Activated B cell treated with CpG ODN at 0.5 μM for 24 hours (primary cell): Measurements from ENCODE around the gene FAM9C. TPM values are rescaled to one million over a fixed set of nuclear protein-coding genes. Genes with fewer than 3 reads are reported as not detected.

Source experiments
- ATAC-seq: fragments of 200-7000 bp; cut with Tn5 transposase; one replicate; pipeline ENCODE4 v1.10.0; 2021; ENCODE audit warnings: low read depth, mild to moderate bottlenecking, moderate library complexity
- CTCF ChIA-PET: fragments of 350-600 bp; sonication (Branson Sonifier 250); formaldehyde crosslinking; loops from one replicate; lab custom pipeline; 2021; ENCODE audit warnings: antibody characterized with exemption; lab: Charles Lee
- POLR2A ChIA-PET: fragments of 350-600 bp; sonication (Branson Sonifier 250); formaldehyde crosslinking; loops from one replicate; lab custom pipeline; 2021; ENCODE audit warnings: antibody characterized with exemption; lab: Charles Lee
- DNase-seq: peaks from one replicate; pipeline ENCODE4 v3.0.0; 2022
- H3K27ac Mint-ChIP-seq: one replicate; pipeline ENCODE4 v1.8.0; 2020; ENCODE audit warnings: mixed read lengths
- H3K27me3 Mint-ChIP-seq: one replicate; pipeline ENCODE4 v1.8.0; 2021; ENCODE audit warnings: mixed read lengths
- H3K36me3 Mint-ChIP-seq: one replicate; pipeline ENCODE4 v1.8.0; 2021; ENCODE audit warnings: low read depth, mixed read lengths
- H3K4me1 Mint-ChIP-seq: one replicate; pipeline ENCODE4 v1.8.0; 2021; ENCODE audit warnings: mixed read lengths
- H3K4me3 Mint-ChIP-seq: one replicate; pipeline ENCODE4 v1.8.0; 2020; ENCODE audit warnings: mild to moderate bottlenecking, mixed read lengths
- H3K9me3 Mint-ChIP-seq: one replicate; pipeline ENCODE4 v1.8.0; 2020; ENCODE audit warnings: mixed read lengths
- intact Hi-C: fragments of 100-400 bp; cut with micrococcal nuclease; formaldehyde crosslinking; loops from one replicate; pipeline ENCODE4 v1.15.1; 2024
- total RNA-seq: library from RNA; stranded (reverse); gene quantifications from 2 replicates; pipeline ENCODE4 v1.2.3, GENCODE V29; 2022
- TF ChIP-seq, protein P1 (sequence below): fragments of 200-600 bp; IDR thresholded peaks from one replicate; pipeline ENCODE4 v1.8.0; 2022; ENCODE audit warnings: antibody characterized with exemption, mild to moderate bottlenecking

Gene FAM9C
- total RNA-seq, 1 donor from 2014 or later = not detected

DNA sequence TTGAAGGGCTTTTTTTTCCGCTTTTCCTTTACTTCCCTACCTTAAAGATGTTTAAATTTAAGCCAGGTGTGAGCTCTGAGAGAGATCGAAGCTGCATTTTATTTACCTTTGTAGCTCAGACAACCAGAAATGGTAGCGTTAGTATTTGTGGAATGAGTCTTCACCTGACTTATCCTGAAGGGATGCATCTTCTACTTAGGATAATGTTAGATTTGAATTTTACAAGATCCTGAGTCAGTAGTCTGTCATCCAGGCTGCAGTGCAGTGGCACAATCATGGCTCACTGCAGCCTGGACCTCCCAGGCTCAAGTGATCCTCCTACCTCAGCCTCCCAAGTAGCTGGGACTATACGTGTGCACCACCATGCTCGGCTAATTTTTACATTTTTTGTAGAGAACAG is 43.3 kb downstream of the FAM9C start:
- intact Hi-C loops = no loop called here
- ChIA-PET POLR2A (interaction anchor here (0.6 to 30.2 kb wide), 13 partner anchors 8 to 131 kb away, joined by 3 to 836 read pairs (median 10); partner anchors contain the start of gene TMSB4X), CTCF (interaction anchor here (1.0 to 4.3 kb wide), 6 partner anchors 50 to 487 kb away, joined by 3 to 29 read pairs (median 6); no protein-coding TSS in a partner anchor)
- H3K4me3 Mint-ChIP-seq = peak overlapping the region; percentile 32
- H3K36me3 Mint-ChIP-seq = no peaks in the 10 kb centered on the region
- TF ChIP-seq, protein P1, sequence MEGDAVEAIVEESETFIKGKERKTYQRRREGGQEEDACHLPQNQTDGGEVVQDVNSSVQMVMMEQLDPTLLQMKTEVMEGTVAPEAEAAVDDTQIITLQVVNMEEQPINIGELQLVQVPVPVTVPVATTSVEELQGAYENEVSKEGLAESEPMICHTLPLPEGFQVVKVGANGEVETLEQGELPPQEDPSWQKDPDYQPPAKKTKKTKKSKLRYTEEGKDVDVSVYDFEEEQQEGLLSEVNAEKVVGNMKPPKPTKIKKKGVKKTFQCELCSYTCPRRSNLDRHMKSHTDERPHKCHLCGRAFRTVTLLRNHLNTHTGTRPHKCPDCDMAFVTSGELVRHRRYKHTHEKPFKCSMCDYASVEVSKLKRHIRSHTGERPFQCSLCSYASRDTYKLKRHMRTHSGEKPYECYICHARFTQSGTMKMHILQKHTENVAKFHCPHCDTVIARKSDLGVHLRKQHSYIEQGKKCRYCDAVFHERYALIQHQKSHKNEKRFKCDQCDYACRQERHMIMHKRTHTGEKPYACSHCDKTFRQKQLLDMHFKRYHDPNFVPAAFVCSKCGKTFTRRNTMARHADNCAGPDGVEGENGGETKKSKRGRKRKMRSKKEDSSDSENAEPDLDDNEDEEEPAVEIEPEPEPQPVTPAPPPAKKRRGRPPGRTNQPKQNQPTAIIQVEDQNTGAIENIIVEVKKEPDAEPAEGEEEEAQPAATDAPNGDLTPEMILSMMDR = no peak
- no peaks in the 10 kb centered on the region for H3K9me3 Mint-ChIP-seq
- ATAC-seq = no peak
- H3K27me3 Mint-ChIP-seq = no peaks in the 10 kb centered on the region
- DNase-seq = no peak
- peak overlapping the region; percentile 92 for H3K27ac Mint-ChIP-seq
- peaks cover 77% of the 10 kb centered on the region for H3K4me1 Mint-ChIP-seq

DNA sequence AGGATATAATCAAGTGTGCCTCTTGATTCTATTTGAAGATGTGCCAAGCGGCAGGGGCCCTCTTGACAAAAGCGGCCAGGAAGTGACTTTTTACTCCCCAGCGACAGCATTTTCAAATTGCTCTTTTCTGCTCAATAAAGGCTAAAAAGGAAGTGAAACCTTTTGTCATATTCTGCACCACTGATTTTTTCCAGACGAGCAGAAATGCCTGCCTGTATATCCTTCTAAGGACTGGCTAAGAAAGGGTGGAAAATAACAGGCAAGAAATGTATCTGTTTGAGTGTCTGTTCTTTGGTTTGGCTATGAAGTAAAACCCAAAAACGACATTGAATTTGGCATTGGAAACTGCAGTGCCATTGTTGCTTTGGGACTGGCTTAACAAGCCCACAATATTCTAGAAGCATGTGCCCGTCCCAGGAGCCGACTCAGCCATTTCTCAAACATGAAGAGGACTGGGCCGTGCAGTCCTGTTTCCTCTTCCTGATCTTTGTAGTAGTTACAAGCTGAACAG is 44.1 kb downstream of the FAM9C start:
- peak overlapping the region; percentile 64 for H3K4me3 Mint-ChIP-seq
- H3K4me1 Mint-ChIP-seq = peaks cover 72% of the 10 kb centered on the region
- TF ChIP-seq, protein P1 = no peak
- intact Hi-C loops = loop anchor here (1.0 kb wide), 8 partner anchors 11 to 487 kb away; no protein-coding TSS in a partner anchor
- ATAC-seq (peak; percentile 66), DNase-seq (no peak)
- H3K9me3 Mint-ChIP-seq = no peaks in the 10 kb centered on the region
- peak overlapping the region; percentile 92 for H3K27ac Mint-ChIP-seq
- H3K36me3 Mint-ChIP-seq = no peaks in the 10 kb centered on the region
- ChIA-PET CTCF (interaction anchor here (0.7 to 4.3 kb wide), 5 partner anchors 27 to 488 kb away, joined by 4 to 29 read pairs (median 6); no protein-coding TSS in a partner anchor), POLR2A (interaction anchor here (0.6 to 30.2 kb wide), 14 partner anchors 7 to 89 kb away, joined by 3 to 836 read pairs (median 10); partner anchors contain the start of gene TMSB4X)
- no peaks in the 10 kb centered on the region for H3K27me3 Mint-ChIP-seq

DNA sequence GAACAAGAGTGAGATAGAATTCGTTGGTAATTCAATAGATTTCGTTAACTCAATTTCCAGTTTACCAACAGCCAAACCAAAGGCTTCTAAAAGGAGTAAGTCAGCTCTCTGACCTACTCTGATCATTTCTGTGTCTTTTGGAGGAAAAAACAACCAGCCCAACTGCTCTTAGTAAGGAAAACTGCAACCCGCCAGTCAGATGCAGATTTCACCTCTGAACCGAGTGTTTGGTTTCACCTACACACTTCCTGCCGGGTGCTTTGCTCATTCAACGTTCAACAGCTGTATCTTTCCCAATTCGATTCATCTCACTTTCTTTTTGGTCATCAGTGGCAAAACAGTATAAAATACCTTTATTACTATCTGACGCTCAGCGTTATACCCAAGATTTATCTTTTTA is 45.0 kb downstream of the FAM9C start:
- ChIA-PET CTCF (interaction anchor here (1.0 to 4.3 kb wide), 4 partner anchors 9 to 92 kb away, joined by 3 to 29 read pairs (median 10); no protein-coding TSS in a partner anchor), POLR2A (interaction anchor here (0.6 to 30.2 kb wide), 16 partner anchors 8 to 735 kb away, joined by 3 to 836 read pairs (median 4); partner anchors contain the start of genes OFD1, TMSB4X and TRAPPC2)
- peak overlapping the region; percentile 92 for H3K27ac Mint-ChIP-seq
- no peaks in the 10 kb centered on the region for H3K36me3 Mint-ChIP-seq
- intact Hi-C loops = no loop called here
- TF ChIP-seq, protein P1 = no peak
- H3K27me3 Mint-ChIP-seq = no peaks in the 10 kb centered on the region
- no peaks in the 10 kb centered on the region for H3K9me3 Mint-ChIP-seq
- ATAC-seq (peak; percentile 23), DNase-seq (no peak)
- H3K4me3 Mint-ChIP-seq = peak overlapping the region; percentile 64
- H3K4me1 Mint-ChIP-seq = peaks cover 62% of the 10 kb centered on the region

DNA sequence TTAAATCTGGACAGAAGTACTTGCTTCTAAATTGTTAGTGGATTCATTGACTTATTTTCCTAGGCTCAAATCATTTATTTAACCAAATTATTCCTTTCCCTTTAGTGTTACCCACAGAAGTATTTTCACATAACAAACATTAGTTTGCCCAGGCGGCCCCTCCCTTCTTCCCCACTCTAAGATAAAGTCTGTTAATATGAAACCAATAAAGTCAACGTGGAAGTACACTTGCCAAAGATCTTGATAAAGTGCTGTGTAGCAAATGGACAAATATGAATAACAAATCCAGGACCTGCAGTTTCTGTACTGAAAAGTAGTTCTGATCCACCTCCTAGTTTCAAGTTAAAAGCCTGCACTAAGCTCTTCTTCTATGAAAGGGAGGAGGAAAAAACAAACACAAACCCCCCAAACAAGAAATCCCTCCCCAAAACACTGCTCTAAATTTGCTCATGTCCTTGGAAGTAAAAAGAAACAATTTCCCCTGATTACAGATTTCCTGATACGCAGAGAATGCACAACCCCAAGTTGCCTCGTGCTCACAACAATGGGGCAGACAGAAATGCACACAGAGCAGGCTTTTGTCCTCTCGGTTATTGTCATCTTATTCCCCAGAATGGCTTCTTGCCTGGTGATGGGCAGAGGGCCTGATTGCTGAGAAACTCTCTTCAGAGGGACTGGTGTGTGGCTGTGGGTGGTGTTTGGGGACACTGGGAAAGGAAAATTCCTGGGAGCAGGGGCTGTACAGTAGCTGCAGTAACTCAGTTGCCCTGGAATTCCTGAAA is 46.3 kb downstream of the FAM9C start:
- intact Hi-C loops = no loop called here
- H3K4me1 Mint-ChIP-seq = peaks cover 54% of the 10 kb centered on the region
- H3K27ac Mint-ChIP-seq = peak overlapping the region; percentile 84
- H3K27me3 Mint-ChIP-seq = no peaks in the 10 kb centered on the region
- ATAC-seq (no peak), DNase-seq (no peak)
- POLR2A ChIA-PET = interaction anchor here (0.9 to 30.2 kb wide), 7 partner anchors 12 to 91 kb away, joined by 3 to 836 read pairs (median 36); partner anchors contain the start of gene TMSB4X
- H3K36me3 Mint-ChIP-seq = no peaks in the 10 kb centered on the region
- CTCF ChIA-PET = interaction anchor here (1.4 kb wide), 1 partner anchor 51 kb away, joined by 8 read pairs; no protein-coding TSS in a partner anchor
- H3K9me3 Mint-ChIP-seq = no peaks in the 10 kb centered on the region
- TF ChIP-seq, protein P1 = no peak
- no peak overlapping the region for H3K4me3 Mint-ChIP-seq
